ENCODE results near the gene NDUFS7.
"Not testable (repeated sequence)": the region's sequence is repeated elsewhere in the genome, so short reads cannot be mapped to it uniquely, and the experiment has no call there.

NDUFS7 gene

GRCh38 chr19:1418951-1419738, 35.4 kb downstream of the NDUFS7 start:
- DNase-seq: no peak

- not testable (repeated sequence) for DNase-seq
Observed at GRCh38 chr19:1420085-1420484, 36.4 kb downstream of the NDUFS7 start.

- no peak for DNase-seq
Observed at GRCh38 chr19:1420590-1420989, 36.9 kb downstream of the NDUFS7 start.

- no peak for DNase-seq
Observed at GRCh38 chr19:1421218-1421957, 37.7 kb downstream of the NDUFS7 start.

- no peak for DNase-seq
Observed at GRCh38 chr19:1421958-1422305, 38.2 kb downstream of the NDUFS7 start.

GRCh38 chr19:1422360-1422759, 38.7 kb downstream of the NDUFS7 start:
- DNase-seq: no peak

- DNase-seq: no peak
Observed at GRCh38 chr19:1422943-1423342, 39.2 kb downstream of the NDUFS7 start.

GRCh38 chr19:1423436-1424191, 39.9 kb downstream of the NDUFS7 start:
- DNase-seq: no peak

- no peak for DNase-seq
Observed at GRCh38 chr19:1424192-1424955, 40.7 kb downstream of the NDUFS7 start.

- DNase-seq: no peak
Observed at GRCh38 chr19:1425102-1425837, 41.6 kb downstream of the NDUFS7 start.

GRCh38 chr19:1425902-1426301, 42.2 kb downstream of the NDUFS7 start:
- DNase-seq: no peak

- DNase-seq: no peak
Observed at GRCh38 chr19:1426736-1427135, 43.0 kb downstream of the NDUFS7 start.

GRCh38 chr19:1427221-1427920, 43.7 kb downstream of the NDUFS7 start:
- DNase-seq: no peak

- DNase-seq: no peak
Observed at GRCh38 chr19:1428738-1429391, 45.2 kb downstream of the NDUFS7 start.

GRCh38 chr19:1429750-1430149, 46.0 kb downstream of the NDUFS7 start:
- DNase-seq: no peak

GRCh38 chr19:1430246-1430645, 46.5 kb downstream of the NDUFS7 start:
- DNase-seq: no peak

GRCh38 chr19:1431759-1432506, 48.2 kb downstream of the NDUFS7 start:
- no peak for DNase-seq

GRCh38 chr19:1432507-1432887, 48.8 kb downstream of the NDUFS7 start:
- no peak for DNase-seq

GRCh38 chr19:1433119-1434039, 49.7 kb downstream of the NDUFS7 start:
- DNase-seq: no peak
